ENCODE measurements around the gene SOS1.
"Not testable (repeated sequence)": the region's sequence is repeated elsewhere in the genome, so short reads cannot be mapped to it uniquely, and the experiment has no call there.

The SOS1 gene
- total RNA-seq, result 63.9 to 135 (median 93.4) reads per million in 3 donors

- peak within 1 kb of the TSS; percentile 87 for H3K27ac ChIP-seq (ENCODE audit: insufficient read depth, low read length, poor library complexity, severe bottlenecking)
- H3K9me3 ChIP-seq (ENCODE audit: control insufficient read depth, low read length), result no peaks in the 10 kb centered on the region
- H3K4me1 ChIP-seq (ENCODE audit: control insufficient read depth, insufficient read depth, low read length, poor library complexity, severe bottlenecking), result peaks cover 26% of the 10 kb centered on the region
- DNase-seq, result peak; percentile 87 to 93 (median 91)
- H3K4me3 ChIP-seq (ENCODE audit: insufficient read depth, low read depth, low read length, poor library complexity, severe bottlenecking), result peak within 1 kb of the TSS; percentile 77
- no peaks in the 10 kb centered on the region for H3K36me3 ChIP-seq (ENCODE audit: control insufficient read depth, insufficient read depth, low read length)
- H3K27me3 ChIP-seq (replicated peaks; ENCODE audit: control insufficient read depth, insufficient read depth, low read length, poor library complexity, severe bottlenecking), result no peaks in the 10 kb centered on the region
Observed at GRCh38 chr2:39120771-39121522, at the start of gene SOS1. SOS1 (minus strand) TSS chr2:39121051; CDS start chr2:39120422, 629 bp downstream.

DNA sequence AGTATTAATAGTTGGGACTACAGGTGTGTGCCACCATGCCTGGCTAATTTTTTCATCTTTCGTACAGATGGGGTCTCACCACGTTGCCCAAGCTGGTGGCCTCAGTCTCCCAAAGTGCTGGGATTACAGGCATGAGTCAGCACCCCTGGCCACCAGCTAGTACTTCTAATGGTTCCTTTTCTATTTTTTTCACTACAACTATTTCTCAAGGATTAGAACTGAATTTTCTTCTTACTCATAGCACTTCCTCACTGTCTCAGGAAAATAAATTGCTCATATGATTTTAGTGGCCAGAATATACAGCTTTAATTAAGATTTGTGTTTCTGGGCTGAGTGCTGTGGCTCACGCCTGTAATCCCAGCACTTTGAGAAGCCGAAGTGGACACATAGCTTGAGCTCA is 43.2 kb upstream of the SOS1 start:
- Histone ChIP-seq H3K36me3 (ENCODE audit: control insufficient read depth, insufficient read depth, low read length) (no peaks in the 10 kb centered on the region), H3K4me1 (ENCODE audit: control insufficient read depth, insufficient read depth, low read length, poor library complexity, severe bottlenecking) (no peaks in the 10 kb centered on the region), H3K4me3 (ENCODE audit: insufficient read depth, low read depth, low read length, poor library complexity, severe bottlenecking) (no peak overlapping the region), H3K27ac (ENCODE audit: insufficient read depth, low read length, poor library complexity, severe bottlenecking) (no peak overlapping the region), H3K9me3 (ENCODE audit: control insufficient read depth, low read length) (no peaks in the 10 kb centered on the region), H3K27me3 (replicated peaks; ENCODE audit: control insufficient read depth, insufficient read depth, low read length, poor library complexity, severe bottlenecking) (no peaks in the 10 kb centered on the region)
- no peak for DNase-seq

- Histone ChIP-seq H3K4me3 (ENCODE audit: insufficient read depth, low read depth, low read length, poor library complexity, severe bottlenecking) (no peak overlapping the region), H3K27ac (ENCODE audit: insufficient read depth, low read length, poor library complexity, severe bottlenecking) (no peak overlapping the region), H3K36me3 (ENCODE audit: control insufficient read depth, insufficient read depth, low read length) (no peaks in the 10 kb centered on the region), H3K9me3 (ENCODE audit: control insufficient read depth, low read length) (no peaks in the 10 kb centered on the region), H3K4me1 (ENCODE audit: control insufficient read depth, insufficient read depth, low read length, poor library complexity, severe bottlenecking) (no peaks in the 10 kb centered on the region), H3K27me3 (replicated peaks; ENCODE audit: control insufficient read depth, insufficient read depth, low read length, poor library complexity, severe bottlenecking) (no peaks in the 10 kb centered on the region)
- DNase-seq, result no peak
Observed at GRCh38 chr2:39160982-39161381, 40.1 kb upstream of the SOS1 start.

DNA sequence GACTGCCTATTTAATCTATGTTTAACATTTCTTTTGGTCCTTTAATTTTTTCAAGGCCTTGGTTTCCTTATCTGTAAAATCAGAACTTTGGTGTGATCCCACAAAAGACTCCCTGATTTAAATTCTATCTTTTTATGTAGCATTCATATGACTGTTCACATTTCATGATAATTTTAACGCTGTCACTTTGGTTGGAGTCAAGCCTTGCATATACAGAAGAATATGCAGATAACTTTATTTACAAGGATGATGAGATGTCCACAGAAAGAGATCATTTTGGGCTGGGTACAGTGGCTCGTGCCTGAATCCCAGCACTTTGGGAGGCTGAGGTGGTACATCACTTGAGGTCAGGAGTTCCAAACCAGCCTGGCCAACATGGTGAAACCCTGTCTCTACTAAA is 38.4 kb upstream of the SOS1 start:
- Histone ChIP-seq H3K4me1 (ENCODE audit: control insufficient read depth, insufficient read depth, low read length, poor library complexity, severe bottlenecking) (no peaks in the 10 kb centered on the region), H3K27ac (ENCODE audit: insufficient read depth, low read length, poor library complexity, severe bottlenecking) (no peak overlapping the region), H3K4me3 (ENCODE audit: insufficient read depth, low read depth, low read length, poor library complexity, severe bottlenecking) (no peak overlapping the region), H3K36me3 (ENCODE audit: control insufficient read depth, insufficient read depth, low read length) (no peaks in the 10 kb centered on the region), H3K9me3 (ENCODE audit: control insufficient read depth, low read length) (no peaks in the 10 kb centered on the region), H3K27me3 (replicated peaks; ENCODE audit: control insufficient read depth, insufficient read depth, low read length, poor library complexity, severe bottlenecking) (no peaks in the 10 kb centered on the region)
- DNase-seq, result no peak

GRCh38 chr2:39158351-39158750 is 37.5 kb upstream of the SOS1 start:
- Histone ChIP-seq H3K27me3 (replicated peaks; ENCODE audit: control insufficient read depth, insufficient read depth, low read length, poor library complexity, severe bottlenecking) (no peaks in the 10 kb centered on the region), H3K36me3 (ENCODE audit: control insufficient read depth, insufficient read depth, low read length) (no peaks in the 10 kb centered on the region), H3K4me3 (ENCODE audit: insufficient read depth, low read depth, low read length, poor library complexity, severe bottlenecking) (no peak overlapping the region), H3K9me3 (ENCODE audit: control insufficient read depth, low read length) (no peaks in the 10 kb centered on the region), H3K27ac (ENCODE audit: insufficient read depth, low read length, poor library complexity, severe bottlenecking) (no peak overlapping the region), H3K4me1 (ENCODE audit: control insufficient read depth, insufficient read depth, low read length, poor library complexity, severe bottlenecking) (no peaks in the 10 kb centered on the region)
- no peak for DNase-seq

GRCh38 chr2:39156846-39157245 is 36.0 kb upstream of the SOS1 start:
- H3K9me3 ChIP-seq (ENCODE audit: control insufficient read depth, low read length), result no peaks in the 10 kb centered on the region
- no peak overlapping the region for H3K27ac ChIP-seq (ENCODE audit: insufficient read depth, low read length, poor library complexity, severe bottlenecking)
- H3K4me3 ChIP-seq (ENCODE audit: insufficient read depth, low read depth, low read length, poor library complexity, severe bottlenecking), result no peak overlapping the region

GRCh38 chr2:39156107-39156506 is 35.3 kb upstream of the SOS1 start:
- Histone ChIP-seq H3K9me3 (ENCODE audit: control insufficient read depth, low read length) (no peaks in the 10 kb centered on the region), H3K4me1 (ENCODE audit: control insufficient read depth, insufficient read depth, low read length, poor library complexity, severe bottlenecking) (no peaks in the 10 kb centered on the region), H3K27me3 (replicated peaks; ENCODE audit: control insufficient read depth, insufficient read depth, low read length, poor library complexity, severe bottlenecking) (no peaks in the 10 kb centered on the region), H3K36me3 (ENCODE audit: control insufficient read depth, insufficient read depth, low read length) (no peaks in the 10 kb centered on the region), H3K27ac (ENCODE audit: insufficient read depth, low read length, poor library complexity, severe bottlenecking) (no peak overlapping the region), H3K4me3 (ENCODE audit: insufficient read depth, low read depth, low read length, poor library complexity, severe bottlenecking) (no peak overlapping the region)
- DNase-seq, result no peak

More at GRCh38 chr2:39156846-39157245, 36.0 kb upstream of the SOS1 start:
- H3K27me3 ChIP-seq (replicated peaks; ENCODE audit: control insufficient read depth, insufficient read depth, low read length, poor library complexity, severe bottlenecking), result no peaks in the 10 kb centered on the region
- DNase-seq, result no peak
- H3K36me3 ChIP-seq (ENCODE audit: control insufficient read depth, insufficient read depth, low read length), result no peaks in the 10 kb centered on the region
- H3K4me1 ChIP-seq (ENCODE audit: control insufficient read depth, insufficient read depth, low read length, poor library complexity, severe bottlenecking), result no peaks in the 10 kb centered on the region

GRCh38 chr2:39155573-39155972 is 34.7 kb upstream of the SOS1 start:
- not testable (repeated sequence) for H3K4me1 ChIP-seq (ENCODE audit: control insufficient read depth, insufficient read depth, low read length, poor library complexity, severe bottlenecking); DNase-seq; H3K27me3 ChIP-seq (replicated peaks; ENCODE audit: control insufficient read depth, insufficient read depth, low read length, poor library complexity, severe bottlenecking); H3K9me3 ChIP-seq (ENCODE audit: control insufficient read depth, low read length); H3K4me3 ChIP-seq (ENCODE audit: insufficient read depth, low read depth, low read length, poor library complexity, severe bottlenecking); H3K36me3 ChIP-seq (ENCODE audit: control insufficient read depth, insufficient read depth, low read length); H3K27ac ChIP-seq (ENCODE audit: insufficient read depth, low read length, poor library complexity, severe bottlenecking)

DNA sequence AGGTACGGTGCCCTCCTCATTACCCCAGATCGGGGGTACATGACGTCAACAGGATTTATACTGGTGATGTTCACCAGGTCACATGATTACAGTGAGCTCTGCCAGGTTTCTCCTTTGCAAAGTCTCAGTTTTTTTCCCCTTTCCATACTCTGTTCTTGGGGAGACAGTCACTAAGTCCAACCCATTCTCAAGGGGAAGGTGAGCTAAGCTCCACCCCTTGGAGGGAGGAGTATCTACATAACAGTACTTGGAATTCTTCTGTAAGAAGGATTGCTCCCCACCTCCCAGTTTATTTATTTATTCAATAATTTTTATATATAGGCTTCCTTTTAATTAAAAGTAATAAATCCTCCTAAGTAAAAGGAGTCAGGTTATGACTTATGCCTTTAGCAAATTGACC is 34.1 kb upstream of the SOS1 start:
- no peak for DNase-seq
- H3K27ac ChIP-seq (ENCODE audit: insufficient read depth, low read length, poor library complexity, severe bottlenecking), result no peak overlapping the region
- H3K36me3 ChIP-seq (ENCODE audit: control insufficient read depth, insufficient read depth, low read length), result no peaks in the 10 kb centered on the region
- no peak overlapping the region for H3K4me3 ChIP-seq (ENCODE audit: insufficient read depth, low read depth, low read length, poor library complexity, severe bottlenecking)
- no peaks in the 10 kb centered on the region for H3K9me3 ChIP-seq (ENCODE audit: control insufficient read depth, low read length)
- H3K27me3 ChIP-seq (replicated peaks; ENCODE audit: control insufficient read depth, insufficient read depth, low read length, poor library complexity, severe bottlenecking), result no peaks in the 10 kb centered on the region
- no peaks in the 10 kb centered on the region for H3K4me1 ChIP-seq (ENCODE audit: control insufficient read depth, insufficient read depth, low read length, poor library complexity, severe bottlenecking)

DNA sequence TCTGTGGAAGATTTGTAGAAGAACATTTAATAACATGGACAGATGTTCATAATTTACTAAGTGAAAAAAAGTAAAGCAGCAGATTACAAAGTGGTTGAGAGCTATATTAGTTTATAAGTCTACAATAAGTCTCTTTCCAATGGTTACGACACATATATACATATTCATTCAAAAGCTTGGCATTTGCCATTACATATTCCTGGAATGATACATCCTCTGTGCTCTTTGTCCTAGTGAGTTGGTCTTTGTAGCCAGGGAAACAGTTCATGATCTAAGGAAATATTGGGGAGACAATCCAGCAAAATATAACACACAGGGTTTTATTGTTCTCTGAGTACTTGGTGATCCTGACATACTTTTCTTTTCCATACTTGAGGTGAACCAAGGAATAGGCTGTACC is 32.5 kb upstream of the SOS1 start:
- H3K9me3 ChIP-seq (ENCODE audit: control insufficient read depth, low read length), result no peaks in the 10 kb centered on the region
- no peak for DNase-seq
- H3K36me3 ChIP-seq (ENCODE audit: control insufficient read depth, insufficient read depth, low read length), result no peaks in the 10 kb centered on the region
- H3K27ac ChIP-seq (ENCODE audit: insufficient read depth, low read length, poor library complexity, severe bottlenecking), result no peak overlapping the region
- no peaks in the 10 kb centered on the region for H3K4me1 ChIP-seq (ENCODE audit: control insufficient read depth, insufficient read depth, low read length, poor library complexity, severe bottlenecking)
- no peaks in the 10 kb centered on the region for H3K27me3 ChIP-seq (replicated peaks; ENCODE audit: control insufficient read depth, insufficient read depth, low read length, poor library complexity, severe bottlenecking)
- no peak overlapping the region for H3K4me3 ChIP-seq (ENCODE audit: insufficient read depth, low read depth, low read length, poor library complexity, severe bottlenecking)

Measured in effector memory CD4-positive, alpha-beta T cell (primary cell).